ENCODE data around the gene REG4. TPM values are rescaled to one million over a fixed set of nuclear protein-coding genes. Genes with fewer than 3 reads are reported as not detected.
"Not testable (repeated sequence)": the region's sequence is repeated elsewhere in the genome, so short reads cannot be mapped to it uniquely, and the experiment has no call there.

The REG4 gene
- total RNA-seq, 2 experiments from 2014 or later = 3.1 to 3.6 TPM

DNA sequence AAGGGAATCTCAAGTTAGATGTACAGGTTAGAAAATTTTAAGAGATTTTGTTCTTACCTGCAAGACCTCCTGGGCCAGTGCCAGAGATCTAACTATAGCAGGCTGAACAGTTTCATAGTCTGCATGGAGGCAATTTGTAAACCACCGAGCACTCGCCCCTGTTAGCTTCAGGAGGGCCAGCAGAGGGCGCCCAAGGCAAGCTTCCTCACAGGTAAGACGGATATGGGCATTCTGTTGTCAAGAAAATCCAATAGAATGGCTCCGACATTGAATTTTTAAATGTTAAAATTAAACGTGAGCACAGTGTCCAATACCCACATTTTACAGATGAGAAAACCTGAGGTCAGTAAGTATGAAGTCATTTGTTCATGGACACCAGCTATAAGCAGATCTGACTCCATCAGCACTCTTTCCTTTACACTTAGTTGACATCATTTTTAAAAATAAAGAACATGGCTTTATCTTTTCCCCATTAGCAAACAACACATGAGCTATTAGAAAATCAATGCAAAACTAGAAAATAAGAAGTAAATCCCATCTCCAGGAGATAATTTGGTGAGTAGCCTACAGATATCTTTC is 2.2 kb downstream of the REG4 start:
- ChIA-PET CTCF (interaction anchor here (1.0 to 1.4 kb wide), 4 partner anchors 11 to 65 kb away, joined by 3 to 5 read pairs (median 4); no protein-coding TSS in a partner anchor), POLR2A (no interaction called here)

DNA sequence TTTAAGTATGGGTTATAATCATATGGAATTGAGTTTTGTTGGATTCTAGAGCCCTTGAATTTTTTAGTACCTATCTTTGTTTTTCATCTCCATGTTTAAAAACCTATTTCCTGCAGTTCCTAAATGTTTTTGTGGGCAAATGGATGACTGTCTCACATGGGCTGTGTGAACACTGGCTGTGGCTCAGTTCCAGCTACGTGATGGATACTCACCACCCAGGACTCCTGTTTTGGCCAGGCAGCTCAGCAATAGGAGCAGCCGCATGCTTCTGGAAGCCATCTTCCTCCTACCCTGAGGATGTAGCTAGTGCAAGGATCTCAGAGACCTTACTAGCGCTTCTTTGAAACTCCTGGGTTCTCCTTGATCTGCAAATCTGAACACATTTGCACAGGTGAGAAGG is 2.8 kb downstream of the REG4 start:
- POLR2A ChIA-PET = no interaction called here

DNA sequence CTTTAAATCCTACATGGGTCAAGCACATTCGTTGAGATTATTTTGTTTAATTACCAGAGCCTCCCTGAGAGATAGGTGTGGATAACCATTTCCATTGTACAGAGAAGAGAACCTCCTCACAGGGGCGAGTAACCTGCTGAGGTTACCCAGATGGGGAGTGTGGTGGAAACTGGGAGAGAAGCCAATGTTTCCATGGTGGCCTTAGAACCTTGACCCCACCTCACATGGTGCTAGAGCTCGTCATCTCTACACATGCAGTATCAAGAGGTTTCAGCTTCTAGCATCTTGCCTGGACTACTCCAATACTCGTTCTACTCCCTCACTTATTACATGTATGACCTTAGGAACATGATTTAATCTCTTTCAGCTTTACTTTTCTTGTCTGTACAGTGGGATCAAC is 4.8 kb downstream of the REG4 start:
- CTCF ChIA-PET = no interaction called here
- POLR2A ChIA-PET = no interaction called here

More for the DNA sequence above, 2.8 kb downstream of the REG4 start:
- CTCF ChIA-PET = interaction anchor here (1.0 to 1.4 kb wide), 4 partner anchors 10 to 64 kb away, joined by 3 to 5 read pairs (median 4); no protein-coding TSS in a partner anchor

DNA sequence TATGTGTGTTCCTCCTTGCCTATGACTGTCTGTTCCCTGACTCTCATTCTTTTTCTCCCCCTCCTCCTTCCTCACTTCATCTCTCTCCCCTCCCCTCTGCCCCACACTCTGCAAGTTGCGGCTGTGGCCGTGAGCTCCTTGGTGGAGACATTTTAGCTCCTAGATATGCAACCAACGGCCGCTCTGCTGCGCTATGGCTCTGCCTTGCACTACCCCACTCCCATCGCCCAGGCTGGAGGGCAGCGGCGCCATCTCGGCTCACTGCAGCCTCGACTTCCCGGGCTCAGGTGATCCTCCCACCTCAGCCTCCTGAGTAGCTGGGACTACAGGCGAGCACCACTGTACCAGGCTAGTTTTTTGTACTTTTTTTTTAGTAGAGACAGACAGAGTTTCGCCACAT is 5.5 kb downstream of the REG4 start:
- ChIA-PET POLR2A (no interaction called here), CTCF (no interaction called here)

DNA sequence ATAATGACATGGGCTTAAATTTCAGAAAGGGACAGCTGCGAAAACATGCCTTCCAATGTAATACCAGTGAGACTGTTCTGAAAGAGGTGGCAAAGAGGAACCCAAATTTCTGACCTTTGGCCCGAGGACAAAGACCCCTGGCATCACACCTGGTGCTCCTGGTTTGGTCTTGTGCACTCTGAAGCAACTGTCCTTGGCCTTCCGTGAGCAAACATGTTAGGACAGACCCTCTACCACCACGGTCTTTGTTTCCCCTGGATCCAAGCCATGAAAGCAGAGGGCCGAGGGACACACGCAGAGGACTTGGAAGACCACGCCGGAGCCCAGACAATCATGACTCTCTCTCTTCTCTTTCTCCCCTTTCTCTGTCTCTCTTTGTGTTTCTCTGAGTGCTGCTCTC is 6.0 kb downstream of the REG4 start:
- POLR2A ChIA-PET = no interaction called here
- CTCF ChIA-PET = no interaction called here

DNA sequence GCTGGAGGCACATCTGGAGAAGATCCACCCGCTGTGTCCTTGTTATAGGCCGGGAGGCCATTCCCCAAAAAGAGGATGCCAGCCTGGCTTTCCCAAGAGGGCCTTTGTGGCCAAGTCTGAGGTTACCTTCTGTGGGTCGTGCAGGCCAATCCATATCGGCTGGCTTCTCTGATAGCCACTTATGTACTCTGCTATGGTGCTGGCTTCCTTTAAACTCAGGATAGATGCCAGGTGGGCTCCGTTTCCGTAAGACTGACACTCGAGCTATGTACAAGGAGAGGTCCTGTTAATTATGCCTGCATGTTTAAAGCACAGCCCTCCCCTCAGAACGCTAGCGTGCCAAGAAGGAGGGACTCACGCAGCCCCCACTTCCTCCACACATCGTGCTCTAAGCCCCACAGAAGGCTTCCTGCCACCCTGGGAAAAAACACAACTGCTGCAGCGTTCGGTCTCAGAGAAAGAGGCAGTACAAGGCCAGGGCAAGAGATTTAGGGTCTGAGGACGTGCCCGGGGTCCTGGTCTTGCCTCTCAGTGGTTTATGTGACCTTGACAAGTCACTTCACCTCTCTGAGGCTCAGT is 11.6 kb downstream of the REG4 start:
- ChIA-PET CTCF (interaction anchor here (0.5 kb wide), 1 partner anchor 145 kb away, joined by 3 read pairs; no protein-coding TSS in a partner anchor), POLR2A (no interaction called here)

DNA sequence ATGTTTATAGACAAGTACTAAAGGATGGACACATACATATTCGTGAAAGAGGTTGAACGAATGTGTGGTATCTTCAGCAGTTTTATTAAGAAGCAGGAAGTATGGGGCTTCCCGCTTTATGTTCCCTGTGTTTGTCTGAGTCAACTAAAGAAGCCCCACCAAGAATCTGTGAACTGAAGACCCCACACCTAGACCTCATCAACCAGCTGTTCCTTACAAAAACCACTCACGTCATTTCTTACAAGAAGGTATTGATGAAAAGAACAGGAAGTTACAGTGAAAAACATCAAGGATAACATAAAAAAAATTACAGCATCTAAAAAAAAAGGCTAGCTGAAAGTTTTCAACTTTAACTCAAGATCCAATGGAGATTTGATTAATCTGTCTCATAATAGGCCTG is 12.3 kb downstream of the REG4 start:
- POLR2A ChIA-PET = no interaction called here
- CTCF ChIA-PET = interaction anchor here (1.5 kb wide), 1 partner anchor 10 kb away, joined by 4 read pairs; no protein-coding TSS in a partner anchor

DNA sequence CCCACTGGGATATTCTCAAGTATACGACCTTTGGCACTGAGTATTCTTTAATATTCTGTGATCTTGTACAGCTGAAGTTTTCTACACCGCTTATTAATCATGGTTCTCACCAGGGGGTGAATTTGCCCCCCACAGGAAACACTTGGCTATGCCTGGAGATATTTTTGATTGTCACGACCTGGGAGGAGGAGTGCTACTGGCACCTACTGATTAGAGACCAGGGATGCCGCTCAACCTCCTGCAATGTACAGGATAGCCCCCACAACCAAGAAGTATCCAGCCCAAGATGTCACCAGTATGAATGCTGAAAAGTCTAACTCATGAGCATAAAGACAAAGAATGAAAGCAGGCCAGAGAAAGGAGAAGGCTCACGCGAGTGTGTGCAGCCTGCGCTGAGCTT is 13.7 kb downstream of the REG4 start:
- ChIA-PET CTCF (interaction anchor here (1.5 kb wide), 1 partner anchor 12 kb away, joined by 4 read pairs; no protein-coding TSS in a partner anchor), POLR2A (no interaction called here)

DNA sequence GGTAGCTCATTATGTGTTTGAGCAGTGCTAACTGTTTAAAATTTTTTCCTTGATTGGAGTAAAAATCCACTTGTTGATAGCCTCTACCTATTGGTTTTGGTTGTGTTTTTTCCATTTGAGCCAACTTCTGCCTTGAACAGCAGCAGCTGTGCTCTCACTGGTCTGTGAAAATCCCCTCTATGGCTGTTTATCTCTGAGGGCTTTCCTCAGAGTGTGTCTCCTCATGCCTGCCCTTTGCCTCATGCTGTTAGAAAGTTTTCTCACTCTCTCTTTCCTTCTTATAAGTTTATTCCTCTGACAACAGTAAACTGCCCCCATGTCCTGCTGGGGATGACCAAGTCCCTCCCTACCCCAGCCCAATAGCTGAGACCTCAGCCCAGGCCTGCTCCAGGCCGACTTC is 14.1 kb downstream of the REG4 start:
- CTCF ChIA-PET = interaction anchor here (1.5 kb wide), 1 partner anchor 12 kb away, joined by 4 read pairs; no protein-coding TSS in a partner anchor
- POLR2A ChIA-PET = no interaction called here

DNA sequence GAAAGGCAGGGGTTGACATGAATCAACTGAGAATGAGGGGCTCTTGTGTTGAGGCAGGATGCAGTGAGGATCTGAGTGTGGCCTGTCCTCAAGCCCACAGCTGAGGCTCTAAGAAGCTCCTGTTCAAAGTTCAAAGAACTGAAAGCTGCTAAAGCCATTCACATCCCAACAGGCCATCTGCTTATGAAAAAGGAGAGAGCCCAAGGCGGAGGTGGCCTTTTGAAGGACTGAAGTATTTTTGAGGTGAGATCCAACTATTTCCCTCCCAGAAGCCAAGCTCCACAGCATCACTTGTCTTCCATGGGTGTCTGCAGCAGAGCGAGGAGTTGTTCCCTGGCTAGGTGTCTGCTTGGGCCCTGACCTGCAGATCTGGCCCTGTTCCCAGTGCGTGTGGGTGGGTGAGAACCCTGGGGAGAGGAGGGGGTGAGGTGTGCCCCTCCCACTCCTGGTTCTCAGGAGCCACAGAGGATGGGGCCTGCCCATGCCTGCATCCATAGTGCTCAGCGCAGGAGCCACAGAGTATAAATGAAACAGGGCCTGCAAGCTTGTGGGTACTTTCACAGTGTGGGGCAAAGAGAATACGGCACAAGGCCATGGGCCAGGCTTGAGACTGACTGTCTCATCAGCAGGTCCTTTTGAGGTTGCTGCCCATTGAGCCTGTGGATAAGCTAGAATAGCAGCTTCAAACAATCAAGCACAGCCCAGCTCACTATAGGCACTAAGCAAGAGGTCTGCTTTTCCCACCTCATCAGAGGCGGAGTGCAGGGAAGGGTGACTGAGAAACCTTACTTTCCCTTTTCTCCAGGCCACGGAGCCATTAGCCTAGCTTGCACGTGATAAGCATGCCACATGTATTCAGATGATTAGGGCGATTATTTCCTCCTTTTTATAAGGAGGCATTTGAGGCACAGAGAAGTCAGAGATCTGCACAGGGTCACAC is 15.7 kb downstream of the REG4 start:
- ChIA-PET CTCF (interaction anchor here (1.7 kb wide), 1 partner anchor 13 kb away, joined by 4 read pairs; no protein-coding TSS in a partner anchor), POLR2A (no interaction called here)

DNA sequence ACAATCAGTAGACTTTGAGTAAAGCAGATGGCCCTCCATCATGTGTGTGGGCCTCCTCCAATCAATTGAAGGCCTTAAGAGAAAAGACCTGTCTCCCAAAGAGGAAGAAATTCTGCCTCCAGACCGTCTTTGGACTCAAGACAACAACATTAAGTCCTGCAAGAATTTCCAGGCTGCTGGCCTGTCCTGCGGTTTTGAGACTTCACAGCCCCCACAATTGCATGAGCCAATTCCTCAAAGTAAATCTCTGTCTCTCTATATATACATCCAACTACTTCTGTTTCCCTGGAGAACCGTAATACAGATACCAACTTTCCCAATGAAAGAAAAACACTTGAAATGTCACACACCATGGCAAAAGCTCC is 16.4 kb downstream of the REG4 start:
- CTCF ChIA-PET = interaction anchor here (0.6 to 1.7 kb wide), 2 partner anchors 14 to 17 kb away, joined by 3 to 4 read pairs; no protein-coding TSS in a partner anchor
- POLR2A ChIA-PET = no interaction called here

DNA sequence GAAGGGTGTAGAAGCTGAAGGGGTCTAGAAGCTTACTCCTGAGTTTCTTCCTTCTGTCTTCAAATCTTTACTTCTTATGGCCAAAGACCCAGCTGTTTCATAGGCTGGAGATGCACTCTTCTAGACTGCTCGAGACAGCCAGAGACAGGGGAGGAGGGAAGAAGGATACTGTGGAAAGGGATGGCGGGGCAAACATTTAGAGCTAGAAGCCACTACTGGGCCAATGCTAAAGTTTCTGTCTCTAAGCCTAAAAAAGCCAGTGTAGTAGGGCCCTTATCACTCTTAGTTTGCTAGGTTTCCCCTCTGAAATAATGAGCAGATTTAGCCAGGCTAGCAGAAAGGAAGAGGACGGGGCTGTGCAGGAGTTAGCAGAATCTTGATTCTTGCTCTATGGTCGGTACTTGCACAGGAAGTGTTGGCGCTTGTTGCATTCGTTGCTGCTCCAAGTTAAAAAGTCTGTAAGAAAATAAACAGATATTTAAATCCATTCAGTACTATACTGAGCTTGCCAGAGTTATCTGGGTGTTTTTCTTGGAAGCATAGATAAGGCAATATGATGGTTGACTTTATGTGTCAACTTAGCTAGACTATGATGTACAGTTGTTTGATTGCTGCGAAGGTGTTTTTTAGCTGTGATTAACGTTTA is 16.9 kb downstream of the REG4 start:
- ChIA-PET POLR2A (no interaction called here), CTCF (interaction anchor here (0.6 kb wide), 1 partner anchor 16 kb away, joined by 3 read pairs; no protein-coding TSS in a partner anchor)

DNA sequence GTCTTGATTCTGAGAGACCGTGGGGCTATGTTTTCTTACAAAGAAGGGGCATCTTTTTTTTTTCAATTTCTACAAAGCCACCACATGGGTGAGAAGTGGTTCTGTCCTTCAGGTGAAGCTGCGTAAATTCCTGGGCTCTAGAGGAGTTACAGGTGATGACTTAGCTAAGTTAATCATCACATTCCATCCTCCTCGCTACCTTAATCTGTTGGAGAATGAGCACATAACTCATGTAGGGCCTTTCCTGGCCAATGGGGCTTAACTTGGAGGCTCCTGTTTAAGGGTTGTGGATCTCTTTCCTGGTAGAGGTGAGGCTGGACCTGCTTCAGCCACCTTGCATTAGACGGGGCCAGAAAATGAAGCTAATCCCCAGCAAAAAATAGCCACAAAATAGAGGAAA is 19.9 kb downstream of the REG4 start:
- ChIA-PET CTCF (no interaction called here), POLR2A (no interaction called here)

DNA sequence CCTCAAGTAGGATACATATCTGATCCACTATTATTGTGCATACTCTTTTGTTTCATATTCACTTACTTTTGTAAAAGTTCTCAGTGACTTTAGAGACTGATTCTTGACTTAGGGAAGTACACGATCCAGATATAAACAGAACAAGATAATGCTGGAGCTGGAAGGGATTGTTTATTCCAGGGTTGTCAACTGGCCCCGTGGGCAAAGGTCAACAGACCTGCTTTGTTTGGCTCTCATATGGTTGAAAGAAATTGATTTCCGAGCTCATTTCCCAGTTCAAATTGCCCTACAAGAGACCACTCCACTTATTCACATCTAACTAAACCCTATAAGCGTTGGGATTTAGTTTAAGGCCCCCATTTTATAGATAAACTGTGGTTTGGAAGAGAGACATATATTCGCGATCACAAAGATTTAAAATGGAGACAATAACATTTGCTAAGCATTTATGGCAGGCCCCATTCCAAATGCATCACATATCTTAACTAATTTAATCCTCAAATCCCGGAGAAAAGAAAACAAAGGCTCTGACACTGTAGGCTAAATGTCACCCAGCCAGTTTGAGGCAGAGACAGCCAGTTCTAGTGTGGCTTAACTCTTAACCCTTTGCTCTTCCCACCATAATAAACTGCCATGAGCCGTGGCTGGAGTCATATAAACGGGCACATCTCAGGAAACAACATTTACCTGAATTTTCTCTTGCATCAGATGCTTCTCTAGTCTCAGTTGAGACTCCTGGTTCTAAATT is 20.6 kb downstream of the REG4 start:
- ChIA-PET POLR2A (no interaction called here), CTCF (no interaction called here)

DNA sequence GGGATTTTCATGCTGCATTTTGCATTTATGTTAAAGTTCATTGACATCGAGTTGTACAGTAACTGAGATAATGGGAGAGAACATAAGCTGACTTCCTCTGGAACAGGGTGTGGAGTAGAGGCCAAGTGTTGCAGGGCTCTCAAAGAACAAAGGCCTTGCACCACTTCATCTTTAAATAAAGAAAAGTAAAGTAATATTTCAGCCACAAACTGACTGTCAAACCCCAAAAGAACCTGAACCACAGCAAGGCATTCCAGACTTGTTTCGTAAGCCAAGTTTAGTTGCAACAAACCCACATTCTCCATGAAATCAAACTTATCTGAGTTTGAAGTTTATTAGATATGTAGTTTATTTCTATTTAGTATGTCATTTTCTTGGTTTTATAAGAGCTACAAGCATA is 23.5 kb downstream of the REG4 start:
- POLR2A ChIA-PET = no interaction called here
- CTCF ChIA-PET = no interaction called here

DNA sequence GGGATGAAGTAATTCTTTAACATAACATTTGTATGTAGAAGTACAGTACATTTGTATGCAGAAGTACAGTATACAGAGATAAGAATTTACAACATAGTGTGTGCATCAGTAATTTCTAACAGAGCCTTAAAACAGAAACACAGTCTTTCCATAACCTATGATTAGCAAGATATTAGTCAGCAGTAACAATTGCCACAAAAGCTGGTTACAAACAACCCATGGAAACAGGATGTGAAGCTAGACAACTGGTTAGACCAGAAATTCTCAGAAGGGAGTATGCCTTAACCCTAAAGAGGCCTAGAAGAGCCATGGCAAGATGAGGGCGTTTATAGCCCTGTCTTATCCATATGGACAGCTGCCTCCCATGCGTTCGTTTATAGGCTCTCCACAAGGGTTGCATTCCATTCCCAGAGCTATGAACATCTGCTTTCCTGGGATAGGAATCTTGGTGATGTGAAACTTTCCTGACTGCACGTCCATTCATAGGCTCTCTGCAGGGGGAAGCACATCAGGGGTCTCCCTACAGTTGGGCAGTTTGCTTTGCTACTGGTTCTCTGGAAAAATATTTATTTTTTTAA is 24.7 kb downstream of the REG4 start:
- CTCF ChIA-PET, POLR2A ChIA-PET: not testable (repeated sequence)

DNA sequence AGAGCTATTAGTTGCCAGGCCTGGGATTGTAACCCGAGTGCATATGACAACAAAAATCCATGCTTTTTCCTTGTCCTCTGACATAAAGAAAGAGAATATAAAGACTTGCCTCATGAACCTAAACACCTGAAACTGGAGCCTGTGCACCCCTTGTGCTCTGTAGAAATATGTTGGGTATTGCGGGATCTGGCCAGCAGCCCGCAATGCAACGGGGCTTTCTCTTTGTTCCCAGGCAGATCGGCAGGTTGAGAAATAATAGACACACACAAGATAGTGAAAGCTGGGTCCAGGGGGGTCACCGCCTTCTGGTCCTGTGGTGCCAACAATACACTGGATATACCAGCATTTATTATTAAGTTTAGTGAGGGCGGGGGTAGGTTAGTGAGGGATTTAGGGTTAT is 25.2 kb downstream of the REG4 start:
- CTCF ChIA-PET, POLR2A ChIA-PET: not testable (repeated sequence)

DNA sequence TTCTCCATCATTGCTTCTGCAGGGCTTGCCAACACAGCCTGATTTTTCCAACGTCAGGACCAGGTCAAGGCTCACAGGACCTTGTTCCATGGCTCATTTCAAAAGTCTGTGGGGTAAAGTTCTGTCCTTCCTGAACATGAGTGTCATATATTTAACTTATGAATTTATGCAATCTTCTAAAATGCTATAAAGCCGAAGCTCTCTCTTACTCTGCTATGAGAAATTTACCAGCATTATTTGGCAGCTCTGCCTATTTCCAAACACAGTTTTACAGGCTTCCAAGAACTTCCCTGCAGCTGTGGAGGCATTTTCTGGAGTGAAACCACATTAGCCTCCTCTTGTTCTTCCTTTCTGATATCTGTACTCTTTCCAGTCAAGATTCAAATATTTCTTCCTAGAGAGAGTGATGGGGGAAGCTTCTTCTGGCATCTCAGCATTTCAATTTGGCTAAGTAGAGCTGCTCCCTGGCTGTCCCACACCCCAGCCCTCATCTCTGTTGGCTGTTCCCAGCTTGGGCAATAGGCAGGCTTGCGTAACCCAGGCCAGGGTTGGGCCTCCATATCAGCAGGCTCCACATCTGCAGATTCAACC is 27.0 kb downstream of the REG4 start:
- ChIA-PET POLR2A (no interaction called here), CTCF (no interaction called here)
